IMR-90 (cell line): Measurements from ENCODE around the gene USF1. TPM values are rescaled to one million over a fixed set of nuclear protein-coding genes. Genes with fewer than 3 reads are reported as not detected.

Experiments used
- ATAC-seq: fragments of 200-7000 bp; cut with Tn5 transposase; 2 replicates; pipeline ENCODE4 v1.9.1; 2020; ENCODE audit warnings: low read depth, mild to moderate bottlenecking, moderate library complexity
- BruUV-seq: library from RNA; stranded (reverse); fragments of 400-500 nt; replicated peaks from 2 replicates; lab custom pipeline; 2021; lab: Mats Ljungman, UMichigan
- CTCF ChIA-PET: fragments of 300-600 bp; formaldehyde crosslinking; extraction: SDS; loops from one replicate; lab custom pipeline; 2021; ENCODE audit warnings: antibody characterized with exemption; lab: Yijun Ruan, JAX
- POLR2A ChIA-PET: fragments of 300-600 bp; sonication (Branson Sonifier 250); formaldehyde crosslinking; loops from one replicate; lab custom pipeline; 2022; ENCODE audit warnings: antibody characterized with exemption; ENCODE audit not compliant: unreplicated experiment; lab: Charles Lee
- DNase-seq: peaks from one replicate; pipeline ENCODE4 v3.0.0; 2013
- H2AFZ ChIP-seq: replicated peaks from 2 replicates; pipeline ENCODE3; 2013; ENCODE audit warnings: low read length, mild to moderate bottlenecking; ENCODE audit not compliant: poor library complexity
- H2AK5ac ChIP-seq: 2 replicates; pipeline ENCODE4 v1.6.1; 2013; ENCODE audit warnings: low read depth, low read length, inconsistent platforms
- H2AK9ac ChIP-seq: replicated peaks from 2 replicates; pipeline ENCODE3; 2013; ENCODE audit warnings: mild to moderate bottlenecking, low read depth, low read length, moderate library complexity; ENCODE audit not compliant: poor library complexity
- H2BK120ac ChIP-seq: 2 replicates; pipeline ENCODE4 v1.6.1; 2013; ENCODE audit warnings: low read depth, low read length, inconsistent platforms
- H2BK15ac ChIP-seq: 3 replicates; pipeline ENCODE4 v1.6.1; 2013; ENCODE audit warnings: low read depth, low read length, inconsistent platforms
- H2BK20ac ChIP-seq: 2 replicates; pipeline ENCODE4 v1.6.1; 2013; ENCODE audit warnings: low read depth, mild to moderate bottlenecking, inconsistent platforms, low read length, moderate library complexity
- H2BK5ac ChIP-seq: 2 replicates; pipeline ENCODE4 v1.6.1; 2013; ENCODE audit warnings: mild to moderate bottlenecking, low read depth, low read length, inconsistent platforms; ENCODE audit not compliant: poor library complexity, severe bottlenecking
- H3K14ac ChIP-seq: replicated peaks from 2 replicates; pipeline ENCODE4 v1.6.1; 2013; ENCODE audit warnings: low read depth, low read length, inconsistent platforms
- H3K18ac ChIP-seq: 2 replicates; pipeline ENCODE4 v1.6.1; 2013; ENCODE audit warnings: low read depth, low read length, control low read depth
- H3K23ac ChIP-seq: 2 replicates; pipeline ENCODE4 v1.6.1; 2013; ENCODE audit warnings: low read depth, low read length, inconsistent platforms
- H3K27ac ChIP-seq: 2 replicates; pipeline ENCODE4 v1.5.1; 2013; ENCODE audit warnings: mild to moderate bottlenecking, control low read depth, low read length; ENCODE audit not compliant: insufficient read depth
- H3K27me3 ChIP-seq: 2 replicates; pipeline ENCODE4 v1.6.1; 2013; ENCODE audit warnings: low read length; ENCODE audit not compliant: control insufficient read depth, insufficient read depth
- H3K36me3 ChIP-seq: 2 replicates; pipeline ENCODE4 v1.6.1; 2013; ENCODE audit warnings: low read length, mixed read lengths; ENCODE audit not compliant: control insufficient read depth, insufficient read depth
- H3K4ac ChIP-seq: 2 replicates; pipeline ENCODE4 v1.6.1; 2013; ENCODE audit warnings: low read depth, low read length, inconsistent platforms
- H3K4me1 ChIP-seq: 2 replicates; pipeline ENCODE4 v1.6.1; 2013; ENCODE audit warnings: low read length, mixed read lengths; ENCODE audit not compliant: control insufficient read depth, insufficient read depth
- H3K4me2 ChIP-seq: 2 replicates; pipeline ENCODE4 v1.6.1; 2013; ENCODE audit warnings: low read depth, mild to moderate bottlenecking, control low read depth, low read length, moderate library complexity
- H3K4me3 ChIP-seq: 2 replicates; pipeline ENCODE4 v1.5.1; 2013; ENCODE audit warnings: low read depth, mild to moderate bottlenecking, control low read depth, low read length, moderate library complexity; ENCODE audit not compliant: insufficient read depth
- H3K56ac ChIP-seq: 2 replicates; pipeline ENCODE4 v1.6.1; 2013; ENCODE audit warnings: low read length, inconsistent platforms; ENCODE audit not compliant: insufficient read depth; ENCODE audit errors: extremely low read depth
- H3K79me1 ChIP-seq, 2 experiments: 2 replicates each; pipeline ENCODE4 v1.6.1; 2013; ENCODE audit warnings: low read length in 2 of 2, inconsistent platforms in 1 of 2, low read depth in 1 of 2
- H3K9ac ChIP-seq: 2 replicates; pipeline ENCODE4 v1.6.1; 2013; ENCODE audit warnings: low read depth, low read length, control low read depth
- H3K9me1 ChIP-seq: 2 replicates; pipeline ENCODE4 v1.6.1; 2013; ENCODE audit warnings: low read length, inconsistent platforms; ENCODE audit not compliant: insufficient read depth
- H3K9me3 ChIP-seq: 2 replicates; pipeline ENCODE4 v1.6.1; 2013; ENCODE audit warnings: low read length; ENCODE audit not compliant: control insufficient read depth, insufficient read depth
- H4K20me1 ChIP-seq: 2 replicates; pipeline ENCODE4 v1.6.1; 2013; ENCODE audit warnings: low read length, inconsistent platforms; ENCODE audit not compliant: insufficient read depth
- H4K5ac ChIP-seq: 2 replicates; pipeline ENCODE4 v1.6.1; 2013; ENCODE audit warnings: mild to moderate bottlenecking, low read depth, low read length, control low read depth
- H4K8ac ChIP-seq, 2 experiments: 2 replicates each; pipeline ENCODE4 v1.6.1; 2013; ENCODE audit warnings: low read depth in 2 of 2, low read length in 2 of 2, control low read depth in 1 of 2, inconsistent platforms in 1 of 2
- H4K91ac ChIP-seq: 2 replicates; pipeline ENCODE4 v1.6.1; 2013; ENCODE audit warnings: low read depth, low read length, inconsistent platforms; ENCODE audit not compliant: insufficient read depth
- BHLHE40 ChIP-seq: fragments of 150-350 bp; IDR thresholded peaks from 2 replicates; pipeline ENCODE4 v1.6.1; 2016; ENCODE audit warnings: mild to moderate bottlenecking, low read depth, low read length
- CEBPB ChIP-seq: IDR thresholded peaks from 2 replicates; pipeline ENCODE4 v1.6.1; 2012; ENCODE audit warnings: low read depth, low read length, improper control_type of control experiment
- CHD1 ChIP-seq: IDR thresholded peaks from 2 replicates; pipeline ENCODE4 v1.6.1; 2012; ENCODE audit warnings: low read depth, low read length, improper control_type of control experiment
- CTCF ChIP-seq: conservative IDR thresholded peaks from 2 replicates; pipeline ENCODE4 v1.5.1; 2012; ENCODE audit warnings: mild to moderate bottlenecking, low read depth, low read length, improper control_type of control experiment
- FOS ChIP-seq: fragments of 150-350 bp; IDR thresholded peaks from 2 replicates; pipeline ENCODE4 v1.6.1; 2016; ENCODE audit warnings: low read depth, low read length
- MAFK ChIP-seq: IDR thresholded peaks from 2 replicates; pipeline ENCODE4 v1.6.1; 2012; ENCODE audit warnings: low read depth, low read length, improper control_type of control experiment
- MAZ ChIP-seq: IDR thresholded peaks from 2 replicates; pipeline ENCODE4 v1.6.1; 2012; ENCODE audit warnings: low read depth, mild to moderate bottlenecking, low read length, improper control_type of control experiment, moderate library complexity, borderline replicate concordance
- MXI1 ChIP-seq: IDR thresholded peaks from 2 replicates; pipeline ENCODE4 v1.6.1; 2012; ENCODE audit warnings: low read depth, mild to moderate bottlenecking, low read length, moderate library complexity, borderline replicate concordance
- NFE2L2 ChIP-seq: fragments of 150-350 bp; IDR thresholded peaks from 2 replicates; pipeline ENCODE4 v1.6.1; 2016; ENCODE audit warnings: low read depth, mild to moderate bottlenecking, low read length
- POLR2A ChIP-seq: IDR thresholded peaks from 2 replicates; pipeline ENCODE4 v1.6.1; 2012; ENCODE audit warnings: mild to moderate bottlenecking, low read depth, low read length
- RAD21 ChIP-seq: IDR thresholded peaks from 2 replicates; pipeline ENCODE4 v1.6.1; 2012; ENCODE audit warnings: low read length, improper control_type of control experiment
- RCOR1 ChIP-seq: IDR thresholded peaks from 2 replicates; pipeline ENCODE4 v1.6.1; 2012; ENCODE audit warnings: mild to moderate bottlenecking, low read length, improper control_type of control experiment; ENCODE audit not compliant: insufficient replicate concordance
- RFX5 ChIP-seq: IDR thresholded peaks from 2 replicates; pipeline ENCODE4 v1.8.0; 2012; ENCODE audit warnings: low read depth, mild to moderate bottlenecking, low read length, moderate library complexity
- SMC3 ChIP-seq: fragments of 150-350 bp; IDR thresholded peaks from 2 replicates; pipeline ENCODE4 v1.6.1; 2016; ENCODE audit warnings: low read depth, mild to moderate bottlenecking, antibody characterized with exemption, low read length, moderate library complexity
- WGBS, 2 experiments: methylation state at CpG; one replicate each; pipeline versions ENCODE4 v1.1.5 to v1.1.7; 2013; ENCODE audit warnings: missing lambda C conversion rate in 2 of 2; ENCODE audit not compliant: insufficient read length in 1 of 2; ENCODE audit errors: extremely low coverage in 2 of 2; 5-methylcytosine and 5-hydroxymethylcytosine counted together
- dilution Hi-C: fragments of 300-500 bp; cut with HindIII; formaldehyde crosslinking; loops from one replicate; pipeline ENCODE4 v1.14.3; 2018; ENCODE audit warnings: low sequenced_read_pairs; ENCODE audit not compliant: unreplicated experiment
- in situ Hi-C: fragments of 300-500 bp; cut with MboI; formaldehyde crosslinking; loops from 3 replicates; pipeline ENCODE4 v1.14.3; 2019; ENCODE audit warnings: low sequenced_read_pairs, inconsistent platforms, mixed read lengths
- intact Hi-C: fragments of 100-400 bp; cut with micrococcal nuclease; formaldehyde crosslinking; loops from 2 replicates; pipeline ENCODE4 v1.10.0; 2022
- polyA plus RNA-seq, 3 experiments: library from polyadenylated mRNA; depleted of rRNA; stranded (reverse); fragments of >200 nt; gene quantifications; 2 replicates each; pipeline ENCODE4 v1.2.3, GENCODE V29; 2012; ENCODE audit warnings: low replicate concordance in 1 of 3
- total RNA-seq: library from RNA; depleted of rRNA; stranded (reverse); fragments of >200 nt; gene quantifications from 2 replicates; pipeline ENCODE4 v1.2.3, GENCODE V29; 2012
- TF ChIP-seq, protein P1 (sequence below): fragments of 150-350 bp; IDR thresholded peaks from 2 replicates; pipeline ENCODE4 v1.6.1; 2017; ENCODE audit warnings: mild to moderate bottlenecking, antibody characterized with exemption, low read length, low read depth
- TF ChIP-seq, protein P2 (sequence below): fragments of 150-350 bp; IDR thresholded peaks from 2 replicates; pipeline ENCODE4 v1.6.1; 2016; ENCODE audit warnings: low read depth, mild to moderate bottlenecking, low read length, moderate library complexity, borderline replicate concordance

USF1 gene
- total and polyA plus RNA-seq, 2 of the 4 experiments (the other 2 are of a cell fraction) = 37.1 to 78.9 TPM

DNA sequence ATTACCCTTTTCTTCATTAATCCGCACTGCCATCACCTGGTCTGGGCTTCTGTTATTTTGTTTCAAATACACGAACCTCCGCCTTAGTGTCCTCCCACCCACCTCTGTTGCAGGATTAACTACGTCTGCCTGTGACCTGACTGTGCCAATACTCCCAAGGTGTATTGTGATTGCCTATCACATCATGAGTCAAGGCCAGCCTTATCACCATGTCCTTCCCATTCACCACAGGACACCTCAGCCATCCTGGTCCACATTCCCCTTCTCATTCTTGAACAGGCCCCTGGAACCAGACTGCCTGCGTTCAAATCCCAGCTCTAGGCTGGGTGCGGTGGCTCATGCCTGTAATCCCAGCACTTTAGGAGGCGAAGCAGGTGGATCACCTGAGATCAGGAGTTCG, 39.2 kb downstream of the USF1 start:
- Histone ChIP-seq H3K4me1 (no peaks in the 10 kb centered on the region), H3K9ac (no peak overlapping the region), H3K9me1 (no peaks in the 10 kb centered on the region), H2AK5ac (no peak overlapping the region), H3K4me2 (no peak overlapping the region), H3K9me3 (no peaks in the 10 kb centered on the region), H3K14ac (no peak overlapping the region), H3K18ac (no peak overlapping the region), H3K23ac (no peak overlapping the region), H3K56ac (no peak overlapping the region), H4K91ac (no peak overlapping the region), H4K8ac (no peak overlapping the region), H2BK120ac (no peak overlapping the region), H3K27me3 (no peaks in the 10 kb centered on the region), H2BK5ac (no peak overlapping the region), H2AFZ (no peak overlapping the region), H3K4ac (no peak overlapping the region), H3K36me3 (no peaks in the 10 kb centered on the region), H4K20me1 (no peaks in the 10 kb centered on the region), H2BK15ac (no peak overlapping the region), H4K5ac (no peak overlapping the region), H2AK9ac (no peak overlapping the region), H2BK20ac (no peak overlapping the region), H3K4me3 (no peak overlapping the region), H3K79me1 (no peaks in the 10 kb centered on the region), H3K27ac (no peak overlapping the region)
- intact Hi-C loops = no loop called here
- ATAC-seq (no peak), DNase-seq (no peak)
- no peak for TF ChIP-seq MAFK
- TF ChIP-seq RAD21 = no peak
- TF ChIP-seq, protein P1, sequence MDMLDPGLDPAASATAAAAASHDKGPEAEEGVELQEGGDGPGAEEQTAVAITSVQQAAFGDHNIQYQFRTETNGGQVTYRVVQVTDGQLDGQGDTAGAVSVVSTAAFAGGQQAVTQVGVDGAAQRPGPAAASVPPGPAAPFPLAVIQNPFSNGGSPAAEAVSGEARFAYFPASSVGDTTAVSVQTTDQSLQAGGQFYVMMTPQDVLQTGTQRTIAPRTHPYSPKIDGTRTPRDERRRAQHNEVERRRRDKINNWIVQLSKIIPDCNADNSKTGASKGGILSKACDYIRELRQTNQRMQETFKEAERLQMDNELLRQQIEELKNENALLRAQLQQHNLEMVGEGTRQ = no peak
- no peak for TF ChIP-seq CHD1
- no peak for TF ChIP-seq MXI1
- TF ChIP-seq, protein P2, sequence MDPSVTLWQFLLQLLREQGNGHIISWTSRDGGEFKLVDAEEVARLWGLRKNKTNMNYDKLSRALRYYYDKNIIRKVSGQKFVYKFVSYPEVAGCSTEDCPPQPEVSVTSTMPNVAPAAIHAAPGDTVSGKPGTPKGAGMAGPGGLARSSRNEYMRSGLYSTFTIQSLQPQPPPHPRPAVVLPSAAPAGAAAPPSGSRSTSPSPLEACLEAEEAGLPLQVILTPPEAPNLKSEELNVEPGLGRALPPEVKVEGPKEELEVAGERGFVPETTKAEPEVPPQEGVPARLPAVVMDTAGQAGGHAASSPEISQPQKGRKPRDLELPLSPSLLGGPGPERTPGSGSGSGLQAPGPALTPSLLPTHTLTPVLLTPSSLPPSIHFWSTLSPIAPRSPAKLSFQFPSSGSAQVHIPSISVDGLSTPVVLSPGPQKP = no peak
- no peak for TF ChIP-seq RCOR1
- TF ChIP-seq BHLHE40 = no peak
- no peak for TF ChIP-seq FOS
- TF ChIP-seq CTCF = no peak
- TF ChIP-seq SMC3 = no peak
- no peak for TF ChIP-seq NFE2L2
- TF ChIP-seq POLR2A = no peak
- TF ChIP-seq MAZ = no peak
- TF ChIP-seq CEBPB = no peak
- TF ChIP-seq RFX5 = no peak
- no TSS peak for BruUV-seq
- ChIA-PET CTCF (interaction anchor here (1.5 kb wide), 1 partner anchor 10 kb away, joined by 10 read pairs; no protein-coding TSS in a partner anchor), POLR2A (no interaction called here)
- 80% methylated on average over 3 of the region's 8 CpGs; no CpG with 5 or more reads in 1 of the 2 experiments for WGBS, 2 experiments
- in situ Hi-C loops = no loop called here
- dilution Hi-C loops = no loop called here
